DOHH2 (cell line): Measurements from ENCODE around the gene IL6R.

Source experiments
- CTCF ChIP-seq: fragments of 200-600 bp; sonication (generic); IDR thresholded peaks from one replicate; pipeline ENCODE4 v1.5.1; 2014; ENCODE audit warnings: antibody characterized with exemption, mild to moderate bottlenecking, low read depth, low read length; ENCODE audit not compliant: poor library complexity, severe bottlenecking
- EZH2phosphoT487 ChIP-seq: fragments of 200-600 bp; sonication (generic); IDR thresholded peaks from 2 replicates; pipeline ENCODE4 v1.6.1; 2017; ENCODE audit warnings: borderline replicate concordance, mild to moderate bottlenecking, antibody characterized with exemption, low read length, moderate library complexity, mixed read lengths

- TF ChIP-seq CTCF (no peak), EZH2phosphoT487 (no peak)
These were observed 44.9 kb upstream of the IL6R start for GRCh38 chr1:154360288-154360687.
